PC-3 (cell line): Measurements from ENCODE around the gene LARP4B. TPM values are rescaled to one million over a fixed set of nuclear protein-coding genes. Genes with fewer than 3 reads are reported as not detected.

Source experiments
- ATAC-seq: fragments of 200-7000 bp; cut with Tn5 transposase; 2 replicates; pipeline ENCODE4 v1.9.1; 2020; ENCODE audit warnings: mild to moderate bottlenecking, moderate library complexity
- BruUV-seq: library from RNA; stranded (reverse); fragments of 400-500 nt; replicated peaks from 2 replicates; lab custom pipeline; 2021; lab: Mats Ljungman, UMichigan
- CTCF ChIA-PET: fragments of 300-600 bp; sonication (Branson Sonifier 250); formaldehyde crosslinking; loops from one replicate; lab custom pipeline; 2022; ENCODE audit warnings: antibody characterized with exemption; lab: Charles Lee
- POLR2A ChIA-PET: fragments of 300-600 bp; sonication (Branson Sonifier 250); formaldehyde crosslinking; loops from one replicate; lab custom pipeline; 2022; ENCODE audit warnings: antibody characterized with exemption; ENCODE audit not compliant: unreplicated experiment; lab: Charles Lee
- DNase-seq: peaks from one replicate; pipeline ENCODE4 v3.0.0-alpha.2; 2015
- H2AFZ ChIP-seq: fragments of 300-600 bp; sonication (generic); 2 replicates; pipeline ENCODE4 v1.6.0; 2016; ENCODE audit warnings: antibody characterized with exemption, low read length
- H3F3A ChIP-seq: fragments of 300-600 bp; sonication (generic); one replicate; pipeline ENCODE4 v1.6.0; 2017; ENCODE audit warnings: antibody characterized with exemption, low read length, control low read depth, mild to moderate bottlenecking; ENCODE audit not compliant: unreplicated experiment
- H3K27ac ChIP-seq: fragments of 300-600 bp; sonication (generic); 2 replicates; pipeline ENCODE4 v1.5.1; 2016; ENCODE audit warnings: mild to moderate bottlenecking, low read length
- H3K27me3 ChIP-seq: fragments of 300-600 bp; sonication (generic); 2 replicates; pipeline ENCODE4 v1.6.1; 2016; ENCODE audit warnings: low read length, mixed read lengths
- H3K36me3 ChIP-seq: fragments of 300-600 bp; sonication (generic); 2 replicates; pipeline ENCODE4 v1.6.1; 2016; ENCODE audit warnings: low read depth, mixed run types, low read length, mixed read lengths
- H3K4me1 ChIP-seq: fragments of 300-600 bp; sonication (generic); 2 replicates; pipeline ENCODE4 v1.5.1; 2016; ENCODE audit warnings: low read length; ENCODE audit not compliant: insufficient read depth
- H3K4me2 ChIP-seq: fragments of 300-600 bp; sonication (generic); 2 replicates; pipeline ENCODE4 v1.6.0; 2016; ENCODE audit warnings: low read length
- H3K4me3 ChIP-seq: fragments of 300-600 bp; sonication (generic); 2 replicates; pipeline ENCODE4 v1.5.1; 2016; ENCODE audit warnings: mild to moderate bottlenecking, low read length, mixed read lengths
- H3K79me2 ChIP-seq: fragments of 300-600 bp; sonication (generic); 2 replicates; pipeline ENCODE4 v1.6.1; 2017; ENCODE audit warnings: low read length, mixed read lengths
- H3K9ac ChIP-seq: fragments of 300-600 bp; sonication (generic); 2 replicates; pipeline ENCODE4 v1.6.0; 2016; ENCODE audit warnings: mild to moderate bottlenecking, low read length
- H3K9me2 ChIP-seq: fragments of 300-600 bp; sonication (generic); replicated peaks from 2 replicates; pipeline ENCODE4 v1.6.1; 2016; ENCODE audit warnings: mixed run types, low read length, mixed read lengths
- H3K9me3 ChIP-seq: fragments of 300-600 bp; sonication (generic); 2 replicates; pipeline ENCODE4 v1.6.1; 2016; ENCODE audit warnings: low read length, mixed read lengths
- H4K20me1 ChIP-seq: fragments of 300-600 bp; sonication (generic); 2 replicates; pipeline ENCODE4 v1.6.1; 2016; ENCODE audit warnings: low read length, mixed read lengths
- EZH2 ChIP-seq: fragments of 300-600 bp; sonication (generic); IDR thresholded peaks from one replicate; pipeline ENCODE4 v1.6.1; 2017; ENCODE audit warnings: antibody characterized with exemption, mild to moderate bottlenecking, low read length; ENCODE audit not compliant: unreplicated experiment
- EZH2phosphoT487 ChIP-seq: fragments of 300-600 bp; sonication (generic); IDR thresholded peaks from 2 replicates; pipeline ENCODE4 v1.6.1; 2018; ENCODE audit warnings: mild to moderate bottlenecking, antibody characterized with exemption, low read length, borderline replicate concordance
- intact Hi-C: fragments of 100-400 bp; cut with micrococcal nuclease; formaldehyde crosslinking; loops from 2 replicates; pipeline ENCODE4 v1.9.0; 2023
- total RNA-seq: library from RNA; depleted of rRNA; stranded (reverse); fragments of >200 nt; gene quantifications from 2 replicates; pipeline ENCODE4 v1.2.3, GENCODE V29; 2014
- TF ChIP-seq, protein P1 (sequence below): fragments of 300-600 bp; sonication (generic); conservative IDR thresholded peaks from 2 replicates; pipeline ENCODE4 v1.5.1; 2017; ENCODE audit warnings: antibody characterized with exemption, low read depth, mild to moderate bottlenecking, low read length

LARP4B gene
- total RNA-seq, 1 experiment from 2014 or later: 33.9 TPM

DNA sequence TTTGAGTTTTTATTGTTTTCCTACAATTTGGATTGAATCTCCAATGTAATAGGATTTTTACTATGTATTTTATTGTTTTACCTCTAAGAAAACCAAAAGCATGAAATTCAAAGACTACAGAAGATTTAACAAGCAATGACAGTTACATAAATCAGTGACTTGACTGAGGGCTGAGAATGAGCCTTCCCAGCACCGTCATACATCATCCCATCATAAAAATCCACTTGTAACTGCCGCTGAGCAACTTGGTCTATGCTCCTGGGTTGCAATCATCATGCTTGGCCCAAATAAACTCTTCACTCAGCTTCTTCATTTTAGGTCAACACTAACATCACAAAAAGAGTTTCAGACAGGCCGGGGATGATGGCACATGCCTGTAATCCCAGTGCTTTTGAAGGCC lies 13.5 kb downstream of the LARP4B start:
- Histone ChIP-seq H3K4me1 (peaks cover 6% of the 10 kb centered on the region), H3K27ac (no peak overlapping the region), H3K27me3 (no peaks in the 10 kb centered on the region), H4K20me1 (peaks cover 27% of the 10 kb centered on the region; the same call in 1 of the 2 replicates), H3K4me2 (no peak overlapping the region), H3K79me2 (peaks cover 93% of the 10 kb centered on the region), H3K9me3 (no peaks in the 10 kb centered on the region), H3K9ac (no peak overlapping the region), H3K4me3 (no peak overlapping the region), H3K9me2 (no peaks in the 10 kb centered on the region), H2AFZ (no peak overlapping the region), H3K36me3 (no peaks in the 10 kb centered on the region), H3F3A (peaks cover 4% of the 10 kb centered on the region)
- no peak for ATAC-seq
- TF ChIP-seq EZH2 (no peak), EZH2phosphoT487 (no peak)
- TF ChIP-seq, protein P1, sequence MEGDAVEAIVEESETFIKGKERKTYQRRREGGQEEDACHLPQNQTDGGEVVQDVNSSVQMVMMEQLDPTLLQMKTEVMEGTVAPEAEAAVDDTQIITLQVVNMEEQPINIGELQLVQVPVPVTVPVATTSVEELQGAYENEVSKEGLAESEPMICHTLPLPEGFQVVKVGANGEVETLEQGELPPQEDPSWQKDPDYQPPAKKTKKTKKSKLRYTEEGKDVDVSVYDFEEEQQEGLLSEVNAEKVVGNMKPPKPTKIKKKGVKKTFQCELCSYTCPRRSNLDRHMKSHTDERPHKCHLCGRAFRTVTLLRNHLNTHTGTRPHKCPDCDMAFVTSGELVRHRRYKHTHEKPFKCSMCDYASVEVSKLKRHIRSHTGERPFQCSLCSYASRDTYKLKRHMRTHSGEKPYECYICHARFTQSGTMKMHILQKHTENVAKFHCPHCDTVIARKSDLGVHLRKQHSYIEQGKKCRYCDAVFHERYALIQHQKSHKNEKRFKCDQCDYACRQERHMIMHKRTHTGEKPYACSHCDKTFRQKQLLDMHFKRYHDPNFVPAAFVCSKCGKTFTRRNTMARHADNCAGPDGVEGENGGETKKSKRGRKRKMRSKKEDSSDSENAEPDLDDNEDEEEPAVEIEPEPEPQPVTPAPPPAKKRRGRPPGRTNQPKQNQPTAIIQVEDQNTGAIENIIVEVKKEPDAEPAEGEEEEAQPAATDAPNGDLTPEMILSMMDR: no peak
- ChIA-PET POLR2A (no interaction called here), CTCF (no interaction called here)
- intact Hi-C loops: no loop called here
- no peak for DNase-seq
- BruUV-seq: no TSS peak

- BruUV-seq: TSS peak; percentile 5
- Histone ChIP-seq H3F3A (peaks cover 4% of the 10 kb centered on the region), H3K79me2 (peaks cover 94% of the 10 kb centered on the region), H3K27ac (no peak overlapping the region), H3K36me3 (no peaks in the 10 kb centered on the region), H3K9ac (no peak overlapping the region), H3K4me1 (peaks cover 6% of the 10 kb centered on the region), H2AFZ (no peak overlapping the region), H3K4me3 (no peak overlapping the region), H3K4me2 (no peak overlapping the region), H3K9me3 (no peaks in the 10 kb centered on the region), H3K27me3 (no peaks in the 10 kb centered on the region), H3K9me2 (no peaks in the 10 kb centered on the region), H4K20me1 (peaks cover 25% of the 10 kb centered on the region; the same call in 1 of the 2 replicates)
- no peak for TF ChIP-seq EZH2phosphoT487
- TF ChIP-seq, protein P1: no peak
- ATAC-seq (no peak), DNase-seq (no peak)
- ChIA-PET POLR2A (no interaction called here), CTCF (no interaction called here)
- intact Hi-C loops: no loop called here
Measured at GRCh38 chr10:917416-917720, 14.1 kb downstream of the LARP4B start.

DNA sequence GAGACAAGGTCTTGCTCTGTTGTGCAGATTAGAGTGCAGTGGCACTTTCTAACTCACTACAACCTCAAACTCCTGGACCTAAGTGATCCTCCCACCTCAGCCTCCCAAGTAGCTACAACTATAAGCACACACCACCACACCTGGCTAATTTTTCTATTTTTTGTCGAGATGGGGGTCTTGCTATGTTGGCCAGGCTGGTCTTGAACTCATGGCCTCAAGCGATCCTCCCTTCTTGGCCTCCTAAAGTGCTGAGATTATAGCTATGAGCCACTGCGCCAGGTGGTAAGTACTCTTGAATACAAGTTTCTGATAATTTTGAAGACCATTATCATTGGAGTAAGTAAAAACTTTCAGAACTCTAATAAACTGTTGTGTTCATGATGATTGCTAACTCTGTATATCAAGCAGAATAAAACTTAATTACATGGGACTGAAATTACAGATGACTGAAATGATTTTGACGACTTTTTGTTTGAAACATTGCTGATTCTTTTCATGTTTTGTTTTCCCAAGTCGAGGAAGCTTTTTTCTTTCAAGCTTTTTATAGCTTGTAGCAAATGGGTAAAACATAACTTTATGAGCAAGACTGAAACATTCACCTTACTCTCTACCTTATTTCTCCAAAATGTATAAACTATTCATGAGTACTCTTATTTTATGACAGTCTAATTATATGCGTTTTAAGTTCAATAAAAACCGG lies 14.6 kb downstream of the LARP4B start:
- TF ChIP-seq, protein P1: no peak
- TF ChIP-seq EZH2 (no peak), EZH2phosphoT487 (no peak)
- no TSS peak for BruUV-seq
- POLR2A ChIA-PET: no interaction called here
- H3K9me2 ChIP-seq: no peaks in the 10 kb centered on the region
- peaks cover 6% of the 10 kb centered on the region for H3K4me1 ChIP-seq
- no peaks in the 10 kb centered on the region for H3K9me3 ChIP-seq
- intact Hi-C loops: no loop called here
- CTCF ChIA-PET: no interaction called here
- H4K20me1 ChIP-seq: peaks cover 22% of the 10 kb centered on the region; the same call in 1 of the 2 replicates
- peaks cover 4% of the 10 kb centered on the region for H3F3A ChIP-seq
- H3K27me3 ChIP-seq: no peaks in the 10 kb centered on the region
- H3K4me3 ChIP-seq: no peak overlapping the region
- no peak overlapping the region for H3K4me2 ChIP-seq
- no peaks in the 10 kb centered on the region for H3K36me3 ChIP-seq
- H3K79me2 ChIP-seq: peaks cover 94% of the 10 kb centered on the region
- ATAC-seq (no peak), DNase-seq (no peak)
- no peak overlapping the region for H2AFZ ChIP-seq
- no peak overlapping the region for H3K9ac ChIP-seq
- no peak overlapping the region for H3K27ac ChIP-seq
